Sigmoid colon (tissue), 7 donors: ENCODE measurements around the gene FBH1. TPM values are rescaled to one million over a fixed set of nuclear protein-coding genes. Genes with fewer than 3 reads are reported as not detected.

Experiments
- DNase-seq: peaks from one replicate; pipeline ENCODE4 v3.0.0-alpha.2; 2019
- H3K27ac ChIP-seq, 4 donors: fragments of 200-600 bp; sonication (generic); one replicate each; pipeline ENCODE4 v1.5.1; 2016 to 2019; ENCODE audit warnings: mild to moderate bottlenecking in 1 of 4
- H3K27me3 ChIP-seq, 3 donors: fragments of 200-600 bp; sonication (generic); one replicate each; pipeline ENCODE4 v1.5.1; 2019; ENCODE audit warnings: mild to moderate bottlenecking in 1 of 3
- H3K36me3 ChIP-seq, 4 donors: fragments of 200-600 bp; sonication (generic); one replicate each; pipeline ENCODE4 v1.5.1; 2016 to 2019
- H3K4me1 ChIP-seq, 4 donors: fragments of 200-600 bp; sonication (generic); one replicate each; pipeline ENCODE4 v1.5.1; 2017 to 2019
- H3K4me3 ChIP-seq, 4 donors: fragments of 200-600 bp; sonication (generic); one replicate each; pipeline ENCODE4 v1.5.1; 2017 to 2019; ENCODE audit warnings: mild to moderate bottlenecking in 2 of 4, moderate library complexity in 1 of 4
- H3K9me3 ChIP-seq, 4 donors: fragments of 200-600 bp in 3 of 4; sonication (generic) in 3 of 4; one replicate each; pipeline versions ENCODE4 v1.5.1 to v1.6.1; 2013 to 2019
- CTCF ChIP-seq, 4 experiments: fragments of 450-650 bp in 3 of 4; fragments of 200-600 bp in 1 of 4; IDR thresholded peaks; one replicate each; pipeline ENCODE4 v1.5.1; 2016 to 2019; ENCODE audit warnings: antibody characterized with exemption in 4 of 4, mild to moderate bottlenecking in 3 of 4, moderate library complexity in 2 of 4
- EP300 ChIP-seq, 4 donors: sonication (generic); formaldehyde crosslinking; IDR thresholded peaks; one replicate each; pipeline ENCODE4 v1.6.1; 2017; ENCODE audit warnings: antibody characterized with exemption in 4 of 4
- POLR2A ChIP-seq, 2 donors: fragments of 450-650 bp; IDR thresholded peaks; one replicate each; pipeline ENCODE4 v1.6.1; 2016; ENCODE audit warnings: antibody characterized with exemption in 2 of 2, mild to moderate bottlenecking in 2 of 2, moderate library complexity in 2 of 2
- POLR2AphosphoS5 ChIP-seq, 4 donors: sonication (generic); formaldehyde crosslinking; IDR thresholded peaks; one replicate each; pipeline ENCODE4 v1.6.1; 2017; ENCODE audit warnings: antibody characterized with exemption in 4 of 4
- WGBS, 2 donors: extraction: QIAGEN DNeasy Blood & Tissue Kit; methylation state at CpG; one replicate each; pipeline ENCODE4 v1.1.7; 2013; 5-methylcytosine and 5-hydroxymethylcytosine counted together
- intact Hi-C: fragments of 100-400 bp; cut with DNase I; formaldehyde crosslinking; loops from one replicate; pipeline ENCODE4 v1.15.1; 2023
- polyA plus RNA-seq, 3 donors: library from polyadenylated mRNA; stranded (reverse); fragments of 200-250 nt; gene quantifications; one replicate each; pipeline ENCODE4 v1.2.3, GENCODE V29; 2013
- total RNA-seq, 4 donors: library from RNA; depleted of rRNA; stranded (reverse); fragments of >200 nt; gene quantifications; one replicate each; pipeline ENCODE4 v1.1.0, GENCODE V29; 2016
- donor health status: healthy with polysubstance abuse.
- donor health status: Bipolar disorder and iron deficiency.
- donor health status: healthy.

Gene FBH1
- total and polyA plus RNA-seq, 7 donors = 31.2 to 85.9 (median 68.7) TPM

GRCh38 chr10:5947471-5948207 lies 57.6 kb downstream of the FBH1 start:
- intact Hi-C loops = no loop called here
- H3K27ac ChIP-seq = peak overlapping the region in 1 of 4 donors; percentile 82

GRCh38 chr10:5948208-5948585 lies 58.2 kb downstream of the FBH1 start:
- H3K9me3 ChIP-seq = no peaks in the 10 kb centered on the region
- H3K4me1 ChIP-seq = peaks cover 0 to 39% (median 30%) of the 10 kb centered on the region in 4 donors
- H3K27ac ChIP-seq = no peak overlapping the region
- H3K4me3 ChIP-seq = no peak overlapping the region
- DNase-seq = peak; percentile 39
- no peak for TF ChIP-seq POLR2A (IDR thresholded peaks at IDR 0.05)
- TF ChIP-seq EP300 (IDR thresholded peaks at IDR 0.05) = no peak
- TF ChIP-seq POLR2AphosphoS5 (IDR thresholded peaks at IDR 0.05) = no peak
- no peak for TF ChIP-seq CTCF (IDR thresholded peaks at IDR 0.05)
- intact Hi-C loops = no loop called here
- no peaks in the 10 kb centered on the region for H3K36me3 ChIP-seq
- H3K27me3 ChIP-seq = peaks cover 0 to 10% (median 0%) of the 10 kb centered on the region in 3 donors
- WGBS, 2 donors = 86 to 87% methylated on average over 6 of the region's 6 CpGs

More at GRCh38 chr10:5947471-5948207, 57.6 kb downstream of the FBH1 start:
- DNase-seq = peak; percentile 20
- WGBS, 2 donors = 95% methylated on average over 17 of the region's 17 CpGs
- H3K36me3 ChIP-seq = no peaks in the 10 kb centered on the region
- no peak overlapping the region for H3K4me3 ChIP-seq
- TF ChIP-seq POLR2AphosphoS5 (IDR thresholded peaks at IDR 0.05) (no peak), CTCF (IDR thresholded peaks at IDR 0.05) (no peak), POLR2A (IDR thresholded peaks at IDR 0.05) (no peak), EP300 (IDR thresholded peaks at IDR 0.05) (no peak)
- no peaks in the 10 kb centered on the region for H3K9me3 ChIP-seq
- peaks cover 0 to 10% (median 0%) of the 10 kb centered on the region in 3 donors for H3K27me3 ChIP-seq
- peaks cover 0 to 40% (median 31%) of the 10 kb centered on the region in 4 donors for H3K4me1 ChIP-seq

GRCh38 chr10:5949009-5949759 lies 59.1 kb downstream of the FBH1 start:
- Histone ChIP-seq H3K36me3 (no peaks in the 10 kb centered on the region), H3K27me3 (peaks cover 0 to 10% (median 0%) of the 10 kb centered on the region in 3 donors), H3K27ac (peak overlapping the region in 1 of 4 donors; percentile 64), H3K4me1 (peaks cover 0 to 29% (median 21%) of the 10 kb centered on the region in 4 donors), H3K4me3 (no peak overlapping the region), H3K9me3 (no peaks in the 10 kb centered on the region)
- TF ChIP-seq POLR2AphosphoS5 (IDR thresholded peaks at IDR 0.05) = no peak
- TF ChIP-seq CTCF (IDR thresholded peaks at IDR 0.05) = peak in 1 of 4 experiments; percentile 12
- 52 to 68% methylated on average over 14 of the region's 14 CpGs for WGBS, 2 donors
- DNase-seq = peak; percentile 81
- intact Hi-C loops = no loop called here

GRCh38 chr10:5951167-5951711 lies 61.2 kb downstream of the FBH1 start:
- Histone ChIP-seq H3K36me3 (no peaks in the 10 kb centered on the region), H3K9me3 (no peaks in the 10 kb centered on the region), H3K27ac (peak overlapping the region in 3 of 4 donors; percentile 7 to 64 (median 49)), H3K4me3 (no peak overlapping the region), H3K4me1 (peaks cover 0 to 9% (median 7%) of the 10 kb centered on the region in 4 donors), H3K27me3 (peaks cover 0 to 10% (median 0%) of the 10 kb centered on the region in 3 donors)
- 66 to 78% methylated on average over 7 of the region's 7 CpGs for WGBS, 2 donors
- DNase-seq = peak; percentile 80
- TF ChIP-seq CTCF (IDR thresholded peaks at IDR 0.05) = no peak
- TF ChIP-seq EP300 (IDR thresholded peaks at IDR 0.05) = no peak
- TF ChIP-seq POLR2A (IDR thresholded peaks at IDR 0.05) = no peak
- TF ChIP-seq POLR2AphosphoS5 (IDR thresholded peaks at IDR 0.05) = peak in 2 of 4 donors; percentile 12 to 26
- intact Hi-C loops = no loop called here
